GM12891 (cell line): ENCODE measurements around the gene KIF22.

Experiments used
- DNase-seq: peaks from one replicate; pipeline ENCODE4 v3.0.0; 2011; ENCODE audit warnings: low spot score; ENCODE audit not compliant: insufficient read length
- FAIRE-seq: peaks from 2 replicates; lab custom pipeline; 2011; peaks lifted over from hg19 to GRCh38; lab: Jason Lieb, UNC
- PAX5 ChIP-seq: IDR thresholded peaks from 2 replicates; pipeline ENCODE4 v1.6.1; 2011; ENCODE audit warnings: low read length, moderate library complexity, mild to moderate bottlenecking; ENCODE audit not compliant: insufficient read depth, severe bottlenecking
- POLR2A ChIP-seq: IDR thresholded peaks from 2 replicates; pipeline ENCODE4 v1.6.1; 2011; ENCODE audit warnings: low read depth, low read length, control low read depth
- POLR2AphosphoS5 ChIP-seq: IDR thresholded peaks from 2 replicates; pipeline ENCODE4 v1.6.1; 2011; ENCODE audit warnings: low read depth, low read length, control low read depth
- POU2F2 ChIP-seq: IDR thresholded peaks from 2 replicates; pipeline ENCODE4 v1.6.1; 2011; ENCODE audit warnings: low read depth, mild to moderate bottlenecking, control low read depth, low read length, moderate library complexity
- SPI1 ChIP-seq: IDR thresholded peaks from 2 replicates; pipeline ENCODE4 v1.6.1; 2011; ENCODE audit warnings: low read depth, low read length, control low read depth
- TAF1 ChIP-seq: IDR thresholded peaks from 2 replicates; pipeline ENCODE4 v1.6.1; 2011; ENCODE audit warnings: low read depth, low read length, control low read depth

The KIF22 gene

GRCh38 chr16:29809850-29810698 lies 19.5 kb downstream of the KIF22 start:
- TF ChIP-seq PAX5 (no peak), POLR2AphosphoS5 (peak; percentile 27; the same call in 1 of the 2 replicates)
- FAIRE-seq: no peak

GRCh38 chr16:29810699-29811169 lies 20.2 kb downstream of the KIF22 start:
- TF ChIP-seq SPI1 (no peak), TAF1 (no peak), POLR2AphosphoS5 (no peak), POLR2A (no peak), POU2F2 (no peak), PAX5 (no peak)
- FAIRE-seq (peak; percentile 38), DNase-seq (no peak)

More at GRCh38 chr16:29809850-29810698, 19.5 kb downstream of the KIF22 start:
- no peak for DNase-seq

GRCh38 chr16:29811170-29811895 lies 20.8 kb downstream of the KIF22 start:
- TF ChIP-seq POU2F2: peak; percentile 25; the same call in 1 of the 2 replicates
- no peak for TF ChIP-seq SPI1
- TF ChIP-seq POLR2A: peak; percentile 74; the same call in 1 of the 2 replicates
- TF ChIP-seq POLR2AphosphoS5: peak; percentile 74
- TF ChIP-seq TAF1: no peak
- FAIRE-seq (peak; percentile 98), DNase-seq (peak; percentile 71)

GRCh38 chr16:29811896-29812665 lies 21.5 kb downstream of the KIF22 start, which contains the start of gene PRRT2:
PRRT2 (plus strand) TSS chr16:29812193; CDS start chr16:29813055, 862 bp downstream.
- peak; percentile 59 for FAIRE-seq

GRCh38 chr16:29812754-29813643 lies 22.4 kb downstream of the KIF22 start:
- DNase-seq (no peak), FAIRE-seq (no peak)
- TF ChIP-seq POU2F2: no peak
- TF ChIP-seq TAF1: no peak

More at GRCh38 chr16:29811896-29812665, 21.5 kb downstream of the KIF22 start, which contains the start of gene PRRT2:
- TF ChIP-seq POLR2A: no peak
- TF ChIP-seq POLR2AphosphoS5: no peak
- TF ChIP-seq SPI1: no peak
- no peak for TF ChIP-seq POU2F2
- no peak for TF ChIP-seq PAX5
- no peak for TF ChIP-seq TAF1
- no peak for DNase-seq

GRCh38 chr16:29813644-29814562 lies 23.4 kb downstream of the KIF22 start:
- FAIRE-seq: no peak
- TF ChIP-seq PAX5: no peak
- no peak for TF ChIP-seq TAF1
- TF ChIP-seq POLR2AphosphoS5: no peak
- no peak for TF ChIP-seq POLR2A
- TF ChIP-seq SPI1: no peak
- TF ChIP-seq POU2F2: no peak

GRCh38 chr16:29814592-29814991 lies 24.0 kb downstream of the KIF22 start:
- no peak for DNase-seq
- FAIRE-seq: no peak
- TF ChIP-seq POU2F2 (no peak), POLR2AphosphoS5 (no peak)

More at GRCh38 chr16:29813644-29814562, 23.4 kb downstream of the KIF22 start:
- DNase-seq: no peak

- no peak for TF ChIP-seq POLR2AphosphoS5
- TF ChIP-seq SPI1: no peak
- TF ChIP-seq TAF1: no peak
- no peak for TF ChIP-seq POLR2A
- TF ChIP-seq POU2F2: no peak
- no peak for TF ChIP-seq PAX5
- FAIRE-seq (no peak), DNase-seq (no peak)
Measured at GRCh38 chr16:29815032-29815721, 24.6 kb downstream of the KIF22 start.
